Measurements from ENCODE around the gene GNA12. TPM values are rescaled to one million over a fixed set of nuclear protein-coding genes. Genes with fewer than 3 reads are reported as not detected.

GNA12 gene
- total and polyA plus RNA-seq, 9 of the 15 experiments (the other 6 are each of a cell fraction or from before 2014, with no cell fraction given), result 0.65 to 32.7 (median 9.6) TPM

DNA sequence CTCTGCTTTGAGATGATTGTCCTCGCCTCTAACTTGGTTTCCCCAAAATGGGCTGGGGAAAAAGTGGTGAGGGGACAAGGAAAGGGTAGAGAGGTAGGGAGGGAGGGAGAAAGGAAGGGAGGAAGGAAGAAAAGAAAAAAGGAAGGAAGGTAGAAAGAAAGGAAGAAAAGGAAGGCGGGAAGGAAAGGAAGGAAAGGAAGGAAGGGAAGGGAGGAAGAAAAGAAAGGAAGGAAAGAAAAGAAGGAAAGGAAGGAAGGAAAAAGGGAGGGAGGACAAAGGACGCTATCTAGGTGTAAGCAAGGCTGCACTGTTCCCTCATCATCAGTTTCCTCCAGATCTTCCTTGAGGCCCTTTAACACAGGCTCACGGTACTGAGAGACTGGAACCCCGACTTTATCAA lies 2.2 kb downstream of the GNA12 start (continued):
- TF ChIP-seq, protein P1, sequence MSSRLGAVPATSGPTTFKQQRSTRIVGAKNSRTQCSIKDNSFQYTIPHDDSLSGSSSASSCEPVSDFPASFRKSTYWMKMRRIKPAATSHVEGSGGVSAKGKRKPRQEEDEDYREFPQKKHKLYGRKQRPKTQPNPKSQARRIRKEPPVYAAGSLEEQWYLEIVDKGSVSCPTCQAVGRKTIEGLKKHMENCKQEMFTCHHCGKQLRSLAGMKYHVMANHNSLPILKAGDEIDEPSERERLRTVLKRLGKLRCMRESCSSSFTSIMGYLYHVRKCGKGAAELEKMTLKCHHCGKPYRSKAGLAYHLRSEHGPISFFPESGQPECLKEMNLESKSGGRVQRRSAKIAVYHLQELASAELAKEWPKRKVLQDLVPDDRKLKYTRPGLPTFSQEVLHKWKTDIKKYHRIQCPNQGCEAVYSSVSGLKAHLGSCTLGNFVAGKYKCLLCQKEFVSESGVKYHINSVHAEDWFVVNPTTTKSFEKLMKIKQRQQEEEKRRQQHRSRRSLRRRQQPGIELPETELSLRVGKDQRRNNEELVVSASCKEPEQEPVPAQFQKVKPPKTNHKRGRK (tag; IDR thresholded peaks at IDR 0.05), result peak; percentile 70
- TF ChIP-seq BRCA1 (IDR thresholded peaks at IDR 0.05), result no peak
- TF ChIP-seq BRCA1 (CRISPR knock-in tag; IDR thresholded peaks at IDR 0.05), result no peak
- 0 out of 2 replicates have a peak, but pooled peaks have one; percentile 38 for TF ChIP-seq GATAD2A (IDR thresholded peaks at IDR 0.05)
- no peak for TF ChIP-seq POLR2AphosphoS2 (IDR thresholded peaks at IDR 0.05; ENCODE audit: low read length)
- TF ChIP-seq ZNF764 (CRISPR knock-in tag; IDR thresholded peaks at IDR 0.05; ENCODE audit: low read depth), result no peak
- TF ChIP-seq, protein P2, sequence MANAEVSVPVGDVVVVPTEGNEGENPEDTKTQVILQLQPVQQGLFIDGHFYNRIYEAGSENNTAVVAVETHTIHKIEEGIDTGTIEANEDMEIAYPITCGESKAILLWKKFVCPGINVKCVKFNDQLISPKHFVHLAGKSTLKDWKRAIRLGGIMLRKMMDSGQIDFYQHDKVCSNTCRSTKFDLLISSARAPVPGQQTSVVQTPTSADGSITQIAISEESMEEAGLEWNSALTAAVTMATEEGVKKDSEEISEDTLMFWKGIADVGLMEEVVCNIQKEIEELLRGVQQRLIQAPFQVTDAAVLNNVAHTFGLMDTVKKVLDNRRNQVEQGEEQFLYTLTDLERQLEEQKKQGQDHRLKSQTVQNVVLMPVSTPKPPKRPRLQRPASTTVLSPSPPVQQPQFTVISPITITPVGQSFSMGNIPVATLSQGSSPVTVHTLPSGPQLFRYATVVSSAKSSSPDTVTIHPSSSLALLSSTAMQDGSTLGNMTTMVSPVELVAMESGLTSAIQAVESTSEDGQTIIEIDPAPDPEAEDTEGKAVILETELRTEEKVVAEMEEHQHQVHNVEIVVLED (CRISPR knock-in tag; IDR thresholded peaks at IDR 0.05), result no peak
- no peak for TF ChIP-seq MTA1 (IDR thresholded peaks at IDR 0.05; ENCODE audit: borderline replicate concordance)

DNA sequence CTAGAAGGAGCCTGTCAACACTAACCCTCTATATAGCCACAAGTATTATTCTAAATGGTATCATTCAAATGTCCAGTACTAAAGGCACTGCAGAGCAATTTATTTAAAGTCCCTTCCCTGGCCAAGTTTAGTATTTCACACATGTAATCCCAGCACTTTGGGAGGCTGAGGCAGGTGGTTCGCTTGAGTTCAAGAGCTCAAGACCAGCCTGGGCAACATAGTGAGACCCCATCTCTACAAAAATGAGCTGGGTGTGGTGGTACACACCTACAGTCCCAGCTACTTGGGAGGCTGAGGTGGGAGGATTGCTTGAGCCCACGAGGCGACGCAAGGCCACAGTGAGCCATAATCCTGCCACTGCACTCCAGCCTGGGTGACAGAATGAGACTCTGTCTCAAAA lies 3.6 kb downstream of the GNA12 start:
- H3K27ac ChIP-seq (ENCODE audit: extremely low read depth, low read depth, low read length), result no peak overlapping the region
- DNase-seq (ENCODE audit: extremely low read depth in 1 of 4, low spot score in 3 of 4), result no peak
- BruUV-seq (replicated peaks), result no TSS peak
- H3K79me2 ChIP-seq (ENCODE audit: control insufficient read depth, insufficient read depth, low read length), result peaks cover 13% of the 10 kb centered on the region
- 0 out of 3 replicates have a peak, but pooled peaks cover 9% of the 10 kb centered on the region for H3K36me3 ChIP-seq (ENCODE audit: control insufficient read depth, insufficient read depth, low read length)
- H4K20me1 ChIP-seq (replicated peaks; ENCODE audit: control insufficient read depth, insufficient read depth, low read length), result no peaks in the 10 kb centered on the region
- H2AFZ ChIP-seq (ENCODE audit: low read depth, low read length), result no peak overlapping the region
- in situ Hi-C loops (cut with MboI) (no loop called here), intact Hi-C loops (cut with micrococcal nuclease) (loop anchor here (10.0 kb wide), 1 partner anchor 86 kb away; no protein-coding TSS in a partner anchor)
- FAIRE-seq, result no peak
- H3K4me1 ChIP-seq (replicated peaks in 1 of 2; ENCODE audit: control insufficient read depth in 2 of 2, insufficient read depth in 2 of 2, low read length in 2 of 2), result peaks cover 9 to 13% of the 10 kb centered on the region in 2 experiments; a peak in 4 of 5 replicates
- no peaks in the 10 kb centered on the region for H3K9me1 ChIP-seq (ENCODE audit: control insufficient read depth, insufficient read depth, low read length)
- H3K4me2 ChIP-seq (ENCODE audit: insufficient read depth, low read length), result no peak overlapping the region
- no peak for ATAC-seq
- WGBS (ENCODE audit: insufficient coverage, low coverage, missing lambda C conversion rate), result 70% methylated on average over 3 of the region's 4 CpGs
- H3K9me3 ChIP-seq (replicated peaks; ENCODE audit: control insufficient read depth, insufficient read depth, low read depth, low read length), result no peaks in the 10 kb centered on the region
- no peak overlapping the region for H3K9ac ChIP-seq (ENCODE audit: insufficient read depth in 1 of 2, low read depth in 2 of 2, low read length in 2 of 2)
- ChIA-PET CTCF (ENCODE audit: low intra/inter-chr PET ratio) (no interaction called here), POLR2A (interaction anchor here (0.7 to 1.0 kb wide), 3 partner anchors 13 to 77 kb away, joined by 3 read pairs; no protein-coding TSS in a partner anchor)
- no peak overlapping the region for H3K4me3 ChIP-seq
- no peaks in the 10 kb centered on the region for H3K27me3 ChIP-seq (ENCODE audit: control insufficient read depth in 2 of 2, insufficient read depth in 2 of 2, low read length in 2 of 2)
- TF ChIP-seq, protein P3, sequence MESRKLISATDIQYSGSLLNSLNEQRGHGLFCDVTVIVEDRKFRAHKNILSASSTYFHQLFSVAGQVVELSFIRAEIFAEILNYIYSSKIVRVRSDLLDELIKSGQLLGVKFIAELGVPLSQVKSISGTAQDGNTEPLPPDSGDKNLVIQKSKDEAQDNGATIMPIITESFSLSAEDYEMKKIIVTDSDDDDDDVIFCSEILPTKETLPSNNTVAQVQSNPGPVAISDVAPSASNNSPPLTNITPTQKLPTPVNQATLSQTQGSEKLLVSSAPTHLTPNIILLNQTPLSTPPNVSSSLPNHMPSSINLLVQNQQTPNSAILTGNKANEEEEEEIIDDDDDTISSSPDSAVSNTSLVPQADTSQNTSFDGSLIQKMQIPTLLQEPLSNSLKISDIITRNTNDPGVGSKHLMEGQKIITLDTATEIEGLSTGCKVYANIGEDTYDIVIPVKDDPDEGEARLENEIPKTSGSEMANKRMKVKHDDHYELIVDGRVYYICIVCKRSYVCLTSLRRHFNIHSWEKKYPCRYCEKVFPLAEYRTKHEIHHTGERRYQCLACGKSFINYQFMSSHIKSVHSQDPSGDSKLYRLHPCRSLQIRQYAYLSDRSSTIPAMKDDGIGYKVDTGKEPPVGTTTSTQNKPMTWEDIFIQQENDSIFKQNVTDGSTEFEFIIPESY (CRISPR knock-in tag; IDR thresholded peaks at IDR 0.05), result no peak
- TF ChIP-seq, protein P4, sequence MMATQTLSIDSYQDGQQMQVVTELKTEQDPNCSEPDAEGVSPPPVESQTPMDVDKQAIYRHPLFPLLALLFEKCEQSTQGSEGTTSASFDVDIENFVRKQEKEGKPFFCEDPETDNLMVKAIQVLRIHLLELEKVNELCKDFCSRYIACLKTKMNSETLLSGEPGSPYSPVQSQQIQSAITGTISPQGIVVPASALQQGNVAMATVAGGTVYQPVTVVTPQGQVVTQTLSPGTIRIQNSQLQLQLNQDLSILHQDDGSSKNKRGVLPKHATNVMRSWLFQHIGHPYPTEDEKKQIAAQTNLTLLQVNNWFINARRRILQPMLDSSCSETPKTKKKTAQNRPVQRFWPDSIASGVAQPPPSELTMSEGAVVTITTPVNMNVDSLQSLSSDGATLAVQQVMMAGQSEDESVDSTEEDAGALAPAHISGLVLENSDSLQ (IDR thresholded peaks at IDR 0.05), result no peak
- TF ChIP-seq CCAR2 (IDR thresholded peaks at IDR 0.05; ENCODE audit: low read depth, low read length) (no peak), SIN3B (IDR thresholded peaks at IDR 0.05; ENCODE audit: low read depth) (no peak), HEY1 (CRISPR knock-in tag; IDR thresholded peaks at IDR 0.05; ENCODE audit: borderline replicate concordance) (no peak), POLR2A (conservative IDR thresholded peaks at IDR 0.05) (no peak)
- TF ChIP-seq, protein P5, sequence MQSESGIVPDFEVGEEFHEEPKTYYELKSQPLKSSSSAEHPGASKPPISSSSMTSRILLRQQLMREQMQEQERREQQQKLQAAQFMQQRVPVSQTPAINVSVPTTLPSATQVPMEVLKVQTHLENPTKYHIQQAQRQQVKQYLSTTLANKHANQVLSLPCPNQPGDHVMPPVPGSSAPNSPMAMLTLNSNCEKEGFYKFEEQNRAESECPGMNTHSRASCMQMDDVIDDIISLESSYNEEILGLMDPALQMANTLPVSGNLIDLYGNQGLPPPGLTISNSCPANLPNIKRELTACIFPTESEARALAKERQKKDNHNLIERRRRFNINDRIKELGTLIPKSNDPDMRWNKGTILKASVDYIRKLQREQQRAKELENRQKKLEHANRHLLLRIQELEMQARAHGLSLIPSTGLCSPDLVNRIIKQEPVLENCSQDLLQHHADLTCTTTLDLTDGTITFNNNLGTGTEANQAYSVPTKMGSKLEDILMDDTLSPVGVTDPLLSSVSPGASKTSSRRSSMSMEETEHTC (IDR thresholded peaks at IDR 0.05), result no peak

Data from K562 (cell line).